Suprapubic skin (tissue), 3 donors: ENCODE results near the gene MAPK14.

ENCODE experiments used
- CTCF ChIP-seq, 2 donors: fragments of 200-600 bp in 1 of 2; fragments of 450-650 bp in 1 of 2; sonication (generic) in 1 of 2; IDR thresholded peaks; one replicate each; pipeline ENCODE4 v1.5.1; 2016 to 2019; ENCODE audit warnings: antibody characterized with exemption in 2 of 2, mild to moderate bottlenecking in 1 of 2, moderate library complexity in 1 of 2
- EP300 ChIP-seq: sonication (generic); formaldehyde crosslinking; IDR thresholded peaks from one replicate; pipeline ENCODE4 v1.6.1; 2017; ENCODE audit warnings: antibody characterized with exemption

- TF ChIP-seq EP300: no peak
- no peak for TF ChIP-seq CTCF (IDR thresholded peaks at IDR 0.05)
Observed at GRCh38 chr6:36034441-36034840, 6.8 kb downstream of the MAPK14 start.
